HepG2 (cell line): ENCODE data around the gene SH2D3A. TPM values are rescaled to one million over a fixed set of nuclear protein-coding genes. Genes with fewer than 3 reads are reported as not detected.

Experiments
- ARNT ChIP-seq: fragments of 450-650 bp; IDR thresholded peaks from 2 replicates; pipeline ENCODE4 v1.6.1; 2017
- CBX1 ChIP-seq: IDR thresholded peaks from one replicate; pipeline ENCODE4 v1.6.1; 2016; ENCODE audit warnings: antibody characterized with exemption, low read depth
- CCAR2 ChIP-seq: fragments of 200-400 bp; formaldehyde crosslinking; optimal IDR thresholded peaks from 2 replicates; pipeline ENCODE3; 2018; ENCODE audit warnings: low read depth, mild to moderate bottlenecking, low read length, moderate library complexity
- HOXA7 ChIP-seq: sonication (generic); formaldehyde crosslinking; IDR thresholded peaks from 2 replicates; pipeline ENCODE4 v1.8.1; 2022; ENCODE audit warnings: mild to moderate bottlenecking, missing genetic modification reagents, moderate library complexity
- HOXA9 ChIP-seq: sonication (generic); formaldehyde crosslinking; IDR thresholded peaks from 2 replicates; pipeline ENCODE4 v1.8.1; 2022; ENCODE audit warnings: missing genetic modification reagents, mild to moderate bottlenecking, moderate library complexity, borderline replicate concordance
- IRX3 ChIP-seq: sonication (generic); formaldehyde crosslinking; IDR thresholded peaks from 2 replicates; pipeline ENCODE4 v1.8.1; 2023; ENCODE audit warnings: mild to moderate bottlenecking, low read depth, missing genetic modification reagents, borderline replicate concordance
- MTF1 ChIP-seq: sonication (generic); formaldehyde crosslinking; IDR thresholded peaks from 2 replicates; pipeline ENCODE4 v1.5.0; 2020; ENCODE audit warnings: missing genetic modification reagents
- NFIB ChIP-seq: sonication (generic); formaldehyde crosslinking; IDR thresholded peaks from 2 replicates; pipeline ENCODE4 v1.9.0; 2021; ENCODE audit warnings: missing genetic modification reagents, mild to moderate bottlenecking, borderline replicate concordance
- NPAS2 ChIP-seq: sonication (generic); formaldehyde crosslinking; IDR thresholded peaks from 2 replicates; pipeline ENCODE4 v1.8.0; 2022; ENCODE audit warnings: mild to moderate bottlenecking, missing genetic modification reagents, borderline replicate concordance
- NR2F6 ChIP-seq, 2 experiments: IDR thresholded peaks; 2 replicates each; pipeline ENCODE4 v1.6.1; 2016; ENCODE audit warnings: antibody characterized with exemption in 1 of 2, mild to moderate bottlenecking in 1 of 2
- NRL ChIP-seq: sonication (generic); formaldehyde crosslinking; IDR thresholded peaks from 2 replicates; pipeline ENCODE4 v1.5.0; 2020; ENCODE audit warnings: missing genetic modification reagents, mild to moderate bottlenecking, moderate library complexity, borderline replicate concordance
- PAWR ChIP-seq: sonication (generic); formaldehyde crosslinking; IDR thresholded peaks from 2 replicates; pipeline ENCODE4 v1.4.0; 2020; ENCODE audit warnings: missing genetic modification reagents, mild to moderate bottlenecking, borderline replicate concordance
- RFX1 ChIP-seq: fragments of 450-650 bp; IDR thresholded peaks from 2 replicates; pipeline ENCODE4 v1.6.1; 2017
- RORA ChIP-seq: sonication (generic); formaldehyde crosslinking; IDR thresholded peaks from 2 replicates; pipeline ENCODE4 v1.5.0; 2020; ENCODE audit warnings: mild to moderate bottlenecking, missing genetic modification reagents, moderate library complexity
- SETDB1 ChIP-seq: sonication (generic); formaldehyde crosslinking; IDR thresholded peaks from 2 replicates; pipeline ENCODE4 v1.5.1; 2020; ENCODE audit warnings: missing genetic modification reagents, mild to moderate bottlenecking, borderline replicate concordance
- SRF ChIP-seq: IDR thresholded peaks from 2 replicates; pipeline ENCODE4 v1.6.1; 2011; ENCODE audit warnings: mild to moderate bottlenecking, low read depth, low read length, moderate library complexity
- STAT5B ChIP-seq: sonication (generic); formaldehyde crosslinking; IDR thresholded peaks from 2 replicates; pipeline ENCODE4 v1.4.0; 2020; ENCODE audit warnings: missing genetic modification reagents
- SUZ12 ChIP-seq: fragments of 150-350 bp; IDR thresholded peaks from 2 replicates; pipeline ENCODE4 v1.6.1; 2014; ENCODE audit warnings: low read depth, low read length
- ZBTB3 ChIP-seq: sonication (generic); formaldehyde crosslinking; IDR thresholded peaks from 2 replicates; pipeline ENCODE4 v1.4.0; 2020; ENCODE audit warnings: low read depth, mild to moderate bottlenecking, moderate library complexity, missing genetic modification reagents, borderline replicate concordance
- ZMYM4 ChIP-seq: sonication (generic); formaldehyde crosslinking; IDR thresholded peaks from 2 replicates; pipeline ENCODE4 v1.8.1; 2023; ENCODE audit warnings: mild to moderate bottlenecking, missing genetic modification reagents
- ZNF205 ChIP-seq: IDR thresholded peaks from 2 replicates; pipeline ENCODE4 v1.6.1; 2018; ENCODE audit warnings: missing biosample characterization, missing genetic modification reagents
- ZNF329 ChIP-seq: sonication (generic); formaldehyde crosslinking; IDR thresholded peaks from 2 replicates; pipeline ENCODE4 v1.9.0; 2021; ENCODE audit warnings: low read depth, mild to moderate bottlenecking, missing genetic modification reagents
- ZNF510 ChIP-seq: sonication (generic); formaldehyde crosslinking; IDR thresholded peaks from 2 replicates; pipeline ENCODE4 v1.4.0; 2020; ENCODE audit warnings: low read depth, mild to moderate bottlenecking, missing genetic modification reagents
- ZNF670 ChIP-seq: sonication (generic); formaldehyde crosslinking; IDR thresholded peaks from 2 replicates; pipeline ENCODE4 v1.8.0; 2022; ENCODE audit warnings: mild to moderate bottlenecking, missing genetic modification reagents, borderline replicate concordance
- ZSCAN22 ChIP-seq: sonication (generic); formaldehyde crosslinking; IDR thresholded peaks from 2 replicates; pipeline ENCODE4 v1.4.0; 2020; ENCODE audit warnings: mild to moderate bottlenecking, missing genetic modification reagents
- polyA plus RNA-seq, 8 experiments: library from polyadenylated mRNA; depleted of rRNA in 3 of 8; stranded (reverse) in 7 of 8; unstranded in 1 of 8; fragments of >200 nt; fragmentation: Illumina TruSeq in 4 of 8; extraction: Trizol in 4 of 8; gene quantifications; 2 replicates each; pipeline versions ENCODE4 v1.2.1 to v1.2.3, GENCODE V29; 2011 to 2016; ENCODE audit warnings: low read depth in 4 of 8, missing spikeins in 1 of 8, mixed read lengths in 1 of 8; ENCODE audit not compliant: insufficient read depth in 1 of 8
- total RNA-seq, 5 experiments: library from RNA; depleted of rRNA; stranded (reverse); fragments of >200 nt; fragmentation: Illumina TruSeq; extraction: Trizol; gene quantifications; 2 replicates each; pipeline ENCODE4 v1.2.3, GENCODE V29; 2016; ENCODE audit warnings: low read depth in 1 of 5
- TF ChIP-seq, protein P1 (sequence below): sonication (generic); formaldehyde crosslinking; IDR thresholded peaks from 2 replicates; pipeline ENCODE4 v1.8.1; 2023; ENCODE audit warnings: mild to moderate bottlenecking, missing genetic modification reagents
- TF ChIP-seq, protein P2 (sequence below): IDR thresholded peaks from 2 replicates; pipeline ENCODE4 v1.6.1; 2016; ENCODE audit warnings: low read depth
- TF ChIP-seq, protein P3 (sequence below): sonication (generic); formaldehyde crosslinking; IDR thresholded peaks from 2 replicates; pipeline ENCODE4 v1.8.1; 2022; ENCODE audit warnings: mild to moderate bottlenecking, missing genetic modification reagents

Gene SH2D3A
- total and polyA plus RNA-seq, 2 of the 13 experiments (the other 11 are each of a cell fraction or from before 2014, with no cell fraction given), result 1.0 to 2.2 TPM

DNA sequence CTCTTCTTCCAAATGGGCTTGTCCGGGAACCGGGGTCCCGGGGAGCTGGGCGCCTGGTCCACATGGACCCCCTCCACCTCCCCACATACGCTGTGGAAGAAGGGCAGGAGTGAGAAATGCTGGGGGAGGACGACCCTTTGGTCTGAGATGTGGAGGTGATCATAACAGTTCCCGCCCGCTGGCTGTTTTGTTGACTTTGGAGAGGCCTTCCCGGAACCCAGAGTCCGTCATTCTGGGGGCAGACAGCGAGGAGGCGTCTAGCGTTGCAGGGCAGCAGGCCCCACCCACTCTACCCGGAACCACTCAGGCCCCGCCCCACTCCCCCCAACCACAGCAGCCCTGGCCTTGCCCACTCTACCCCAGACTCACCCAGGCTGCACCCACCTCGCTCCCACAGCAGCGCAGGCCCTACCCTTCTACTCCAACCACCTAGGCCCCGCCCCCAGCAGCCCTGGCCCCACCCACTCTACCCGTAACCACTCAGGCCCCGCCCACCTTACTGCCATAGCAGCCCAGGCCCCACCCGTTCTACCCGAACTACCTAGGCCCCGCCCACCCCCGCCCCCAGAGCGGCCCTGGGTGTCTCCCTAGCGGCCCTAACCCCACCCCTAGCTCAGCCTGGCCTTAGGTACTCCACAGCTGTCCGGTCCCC lies 37.0 kb downstream of the SH2D3A start (continued):
- TF ChIP-seq ZNF670 (CRISPR knock-in tag) (peak; percentile 74; the same call in 1 of the 2 replicates), NRL (CRISPR knock-in tag) (no peak), NR2F6 (IDR thresholded peaks at IDR 0.05) (0 out of 2 replicates have a peak, but pooled peaks have one; percentile 31), NR2F6 (CRISPR knock-in tag; IDR thresholded peaks at IDR 0.05) (peak; percentile 85), ZNF510 (CRISPR knock-in tag) (no peak), PAWR (no peak), IRX3 (CRISPR knock-in tag) (no peak), HOXA7 (CRISPR knock-in tag) (no peak), HOXA9 (CRISPR knock-in tag) (no peak), MTF1 (CRISPR knock-in tag) (no peak), SRF (no peak), RORA (CRISPR knock-in tag) (no peak), SETDB1 (CRISPR knock-in tag) (no peak), ZNF205 (CRISPR knock-in tag) (peak; percentile 62), CCAR2 (no peak), ZBTB3 (CRISPR knock-in tag) (no peak), SUZ12 (no peak), NPAS2 (CRISPR knock-in tag) (no peak), RFX1 (no peak), STAT5B (CRISPR knock-in tag) (no peak), ARNT (no peak), ZMYM4 (CRISPR knock-in tag) (no peak), ZNF329 (CRISPR knock-in tag) (no peak), CBX1 (no peak), NFIB (CRISPR knock-in tag) (no peak), ZSCAN22 (CRISPR knock-in tag) (no peak)
- TF ChIP-seq, protein P1, sequence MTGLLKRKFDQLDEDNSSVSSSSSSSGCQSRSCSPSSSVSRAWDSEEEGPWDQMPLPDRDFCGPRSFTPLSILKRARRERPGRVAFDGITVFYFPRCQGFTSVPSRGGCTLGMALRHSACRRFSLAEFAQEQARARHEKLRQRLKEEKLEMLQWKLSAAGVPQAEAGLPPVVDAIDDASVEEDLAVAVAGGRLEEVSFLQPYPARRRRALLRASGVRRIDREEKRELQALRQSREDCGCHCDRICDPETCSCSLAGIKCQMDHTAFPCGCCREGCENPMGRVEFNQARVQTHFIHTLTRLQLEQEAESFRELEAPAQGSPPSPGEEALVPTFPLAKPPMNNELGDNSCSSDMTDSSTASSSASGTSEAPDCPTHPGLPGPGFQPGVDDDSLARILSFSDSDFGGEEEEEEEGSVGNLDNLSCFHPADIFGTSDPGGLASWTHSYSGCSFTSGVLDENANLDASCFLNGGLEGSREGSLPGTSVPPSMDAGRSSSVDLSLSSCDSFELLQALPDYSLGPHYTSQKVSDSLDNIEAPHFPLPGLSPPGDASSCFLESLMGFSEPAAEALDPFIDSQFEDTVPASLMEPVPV, result no peak
- TF ChIP-seq, protein P2, sequence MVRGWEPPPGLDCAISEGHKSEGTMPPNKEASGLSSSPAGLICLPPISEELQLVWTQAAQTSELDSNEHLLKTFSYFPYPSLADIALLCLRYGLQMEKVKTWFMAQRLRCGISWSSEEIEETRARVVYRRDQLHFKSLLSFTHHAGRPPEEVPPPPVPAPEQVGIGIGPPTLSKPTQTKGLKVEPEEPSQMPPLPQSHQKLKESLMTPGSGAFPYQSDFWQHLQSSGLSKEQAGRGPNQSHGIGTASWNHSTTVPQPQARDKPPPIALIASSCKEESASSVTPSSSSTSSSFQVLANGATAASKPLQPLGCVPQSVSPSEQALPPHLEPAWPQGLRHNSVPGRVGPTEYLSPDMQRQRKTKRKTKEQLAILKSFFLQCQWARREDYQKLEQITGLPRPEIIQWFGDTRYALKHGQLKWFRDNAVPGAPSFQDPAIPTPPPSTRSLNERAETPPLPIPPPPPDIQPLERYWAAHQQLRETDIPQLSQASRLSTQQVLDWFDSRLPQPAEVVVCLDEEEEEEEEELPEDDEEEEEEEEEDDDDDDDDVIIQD, result peak; percentile 47; the same call in 1 of the 2 replicates
- TF ChIP-seq, protein P3, sequence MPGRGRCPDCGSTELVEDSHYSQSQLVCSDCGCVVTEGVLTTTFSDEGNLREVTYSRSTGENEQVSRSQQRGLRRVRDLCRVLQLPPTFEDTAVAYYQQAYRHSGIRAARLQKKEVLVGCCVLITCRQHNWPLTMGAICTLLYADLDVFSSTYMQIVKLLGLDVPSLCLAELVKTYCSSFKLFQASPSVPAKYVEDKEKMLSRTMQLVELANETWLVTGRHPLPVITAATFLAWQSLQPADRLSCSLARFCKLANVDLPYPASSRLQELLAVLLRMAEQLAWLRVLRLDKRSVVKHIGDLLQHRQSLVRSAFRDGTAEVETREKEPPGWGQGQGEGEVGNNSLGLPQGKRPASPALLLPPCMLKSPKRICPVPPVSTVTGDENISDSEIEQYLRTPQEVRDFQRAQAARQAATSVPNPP (CRISPR knock-in tag), result no peak
